GM12864 (cell line): Measurements from ENCODE around the gene FAM234B.
"Not testable (repeated sequence)": the region's sequence is repeated elsewhere in the genome, so short reads cannot be mapped to it uniquely, and the experiment has no call there.

Source experiments
- DNase-seq: peaks from one replicate; pipeline ENCODE4 v3.0.0-alpha.2; 2011; ENCODE audit warnings: low read depth
- H3K4me3 ChIP-seq: 2 replicates; pipeline ENCODE4 v1.5.1; 2011; ENCODE audit warnings: mild to moderate bottlenecking, low read depth, low read length, control low read depth
- CTCF ChIP-seq: IDR thresholded peaks from 2 replicates; pipeline ENCODE4 v1.5.1; 2011; ENCODE audit warnings: low read depth, mild to moderate bottlenecking, moderate library complexity, low read length, control low read depth, inconsistent platforms; ENCODE audit errors: missing control alignments

Gene FAM234B

GRCh38 chr12:13030541-13031291, 13.5 kb upstream of the FAM234B start:
- DNase-seq = no peak
- TF ChIP-seq CTCF = no peak
- no peak overlapping the region for H3K4me3 ChIP-seq

DNA sequence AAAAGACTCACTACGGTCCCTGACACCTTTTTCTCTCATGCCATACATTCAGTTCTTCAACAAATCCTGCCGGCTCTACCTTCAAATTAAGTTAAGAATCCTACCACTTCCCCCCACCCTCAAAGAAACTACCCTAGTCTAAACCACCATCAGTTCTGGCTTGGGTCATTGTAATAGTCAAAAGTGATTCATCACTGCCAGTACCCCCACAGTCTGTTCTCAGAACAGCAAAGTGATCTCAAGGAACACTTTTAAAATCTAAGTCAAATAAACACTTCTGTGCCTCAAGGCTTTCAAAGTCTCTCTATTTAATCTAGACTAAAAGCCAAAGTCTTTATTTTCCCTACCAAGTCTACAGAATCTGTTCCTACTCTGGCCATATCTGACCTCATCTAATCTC, 12.0 kb upstream of the FAM234B start:
- H3K4me3 ChIP-seq = no peak overlapping the region
- no peak for TF ChIP-seq CTCF
- DNase-seq = no peak

DNA sequence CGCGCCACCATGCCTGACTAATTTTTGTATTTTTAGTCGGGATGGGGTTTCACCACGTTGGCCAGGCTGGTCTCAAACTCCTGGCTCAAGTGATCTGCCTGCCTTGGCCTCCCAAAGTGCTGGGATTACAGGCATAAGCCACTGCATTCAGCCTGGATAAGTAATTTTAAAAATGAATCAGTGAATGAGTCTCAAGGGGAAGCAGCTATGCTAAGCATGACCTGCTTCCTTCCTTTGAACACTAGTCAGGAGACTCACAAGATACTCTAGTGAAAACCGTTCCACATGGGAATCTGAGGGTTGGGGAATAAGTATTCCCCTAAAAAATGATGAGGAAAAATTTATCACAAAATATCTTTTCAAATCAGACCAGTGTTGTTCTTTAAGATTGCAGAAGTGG, 10.7 kb upstream of the FAM234B start:
- no peak for TF ChIP-seq CTCF
- no peak overlapping the region for H3K4me3 ChIP-seq
- no peak for DNase-seq

DNA sequence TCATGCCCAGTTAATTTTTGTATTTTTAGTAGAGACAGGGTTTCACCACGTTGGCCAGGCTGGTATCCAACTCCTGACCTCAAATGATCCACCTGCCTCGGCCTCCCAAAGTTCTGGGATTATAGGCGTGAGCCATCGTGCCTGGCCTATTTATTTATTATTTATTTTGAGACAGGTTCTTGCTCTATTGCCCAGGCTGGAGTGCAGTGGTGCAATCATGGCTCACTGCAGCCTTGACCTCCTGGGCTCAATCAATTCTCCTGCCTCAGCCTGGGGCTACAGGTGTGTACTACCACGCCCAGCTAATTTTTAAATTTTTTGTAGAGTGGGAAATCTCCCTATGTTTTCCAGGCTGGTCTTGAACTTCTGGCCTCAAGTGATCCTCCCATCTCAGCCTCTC, 8.8 kb upstream of the FAM234B start:
- not testable (repeated sequence) for H3K4me3 ChIP-seq, DNase-seq

GRCh38 chr12:13036881-13037280, 7.3 kb upstream of the FAM234B start:
- DNase-seq = no peak
- no peak overlapping the region for H3K4me3 ChIP-seq
- TF ChIP-seq CTCF = no peak

DNA sequence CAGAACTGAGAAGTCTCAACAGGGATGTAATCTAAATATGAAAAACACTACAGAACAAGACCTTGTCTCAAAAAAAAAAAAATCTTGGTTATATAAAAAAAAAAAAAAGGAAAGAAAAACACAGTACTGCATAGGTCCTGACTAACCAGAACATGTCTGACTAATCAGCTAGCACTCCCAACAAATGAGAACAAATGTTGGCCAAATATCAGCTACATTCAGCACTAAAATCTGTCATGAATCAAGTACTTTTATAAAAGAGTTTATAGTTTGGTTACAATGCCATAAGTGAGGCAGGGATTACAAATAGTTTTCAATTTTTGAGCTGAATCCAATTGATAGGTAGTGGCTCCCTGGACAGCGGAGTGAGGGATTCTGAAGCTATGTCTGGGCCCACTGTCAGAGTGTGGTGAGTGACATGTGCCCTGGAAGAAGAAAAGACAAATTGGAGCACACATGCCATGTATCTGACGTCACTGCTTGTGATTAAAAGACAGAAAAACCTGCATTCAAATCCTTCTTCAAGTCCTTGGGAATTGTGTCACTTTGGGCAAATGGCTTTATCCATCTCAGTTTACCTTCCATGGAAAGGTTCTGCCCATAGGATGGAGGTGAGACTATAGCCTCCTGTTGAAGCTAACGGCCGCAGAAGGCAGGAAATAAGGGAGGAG, 5.6 kb upstream of the FAM234B start:
- H3K4me3 ChIP-seq = no peak overlapping the region
- DNase-seq = no peak
- no peak for TF ChIP-seq CTCF

- no peak for DNase-seq
- TF ChIP-seq CTCF = no peak
- no peak overlapping the region for H3K4me3 ChIP-seq
Observed at GRCh38 chr12:13039328-13039956, 4.7 kb upstream of the FAM234B start.
